Bronchial smooth muscle cell (primary cell): ENCODE results near the gene TRMT11. TPM values are rescaled to one million over a fixed set of nuclear protein-coding genes. Genes with fewer than 3 reads are reported as not detected.

Source experiments
- total RNA-seq: library from RNA; depleted of rRNA; stranded (reverse); fragments of >200 nt; gene quantifications from 2 replicates; pipeline ENCODE4 v1.2.1, GENCODE V29; 2014

Gene TRMT11
- total RNA-seq = 14.0 and 22.7 TPM in 2 replicates

GRCh38 chr6:125986301-125987025 is at the start of gene TRMT11:
Gene TRMT11 (plus strand): TSS chr6:125986540. CDS start chr6:125986551, 11 bp downstream.

GRCh38 chr6:125956506-125957390 is 29.6 kb upstream of the TRMT11 start, which contains the start of gene HINT3:
Gene HINT3 (plus strand): TSS chr6:125956770. CDS start chr6:125956978, 208 bp downstream.

Other genes with a start within 250 kb of the TRMT11 start
- gene HEY2, start 236.9 kb upstream of the TRMT11 start, total RNA-seq = not detected in 2 replicates
- 49.2 and 58.8 TPM in 2 replicates for gene NCOA7, start 195.6 kb upstream of the TRMT11 start, total RNA-seq
- gene HINT3, start 29.8 kb upstream of the TRMT11 start, total RNA-seq = 8.4 and 18.1 TPM in 2 replicates